OCI-LY7 (cell line): ENCODE measurements around the gene NEK4.

Experiments
- CTCF ChIP-seq: fragments of 200-600 bp; sonication (generic); conservative IDR thresholded peaks from 2 replicates; pipeline ENCODE4 v1.5.1; 2014; ENCODE audit warnings: mild to moderate bottlenecking, antibody characterized with exemption, low read length, moderate library complexity, mixed read lengths
- EZH2phosphoT487 ChIP-seq: fragments of 200-600 bp; sonication (generic); IDR thresholded peaks from 2 replicates; pipeline ENCODE4 v1.6.1; 2018; ENCODE audit warnings: low read depth, borderline replicate concordance, mild to moderate bottlenecking, mixed run types, antibody characterized with exemption, low read length, moderate library complexity, mixed read lengths

GRCh38 chr3:52791928-52792327, 21.2 kb upstream of the NEK4 start:
- TF ChIP-seq EZH2phosphoT487 (no peak), CTCF (no peak)
